A549 (cell line): ENCODE data around the gene DYNC1H1. TPM values are rescaled to one million over a fixed set of nuclear protein-coding genes. Genes with fewer than 3 reads are reported as not detected.
A peak's percentile ranks its signal among the peaks of the same experiment; 100 is the strongest.

ENCODE experiments used
- ATAC-seq, 2 experiments: fragments of 200-7000 bp in 1 of 2; fragments of >200 bp in 1 of 2; cut with Nextera tagmentation in 1 of 2; cut with Tn5 transposase in 1 of 2; 3 replicates each; pipeline versions ENCODE4 v1.8.0 to v1.9.1; 2018 to 2020; ENCODE audit warnings: mild to moderate bottlenecking in 1 of 2, moderate library complexity in 1 of 2
- CTCF ChIA-PET: fragments of 300-600 bp; sonication (Branson Sonifier 250); formaldehyde crosslinking; extraction: SDS; loops from one replicate; lab custom pipeline; 2021; ENCODE audit warnings: antibody characterized with exemption, inconsistent platforms; lab: Yijun Ruan, JAX
- POLR2A ChIA-PET: fragments of 350-600 bp; formaldehyde crosslinking; extraction: SDS; loops from one replicate; lab custom pipeline; 2021; ENCODE audit warnings: antibody characterized with exemption, inconsistent platforms; lab: Yijun Ruan, JAX
- DNase-seq, 2 experiments: peaks; one replicate each; pipeline versions ENCODE4 v3.0.0 to v3.0.0-alpha.2; 2011 to 2016; ENCODE audit warnings: low read depth in 1 of 2, low spot score in 1 of 2
- FAIRE-seq: peaks from 2 replicates; lab custom pipeline; 2011; peaks lifted over from hg19 to GRCh38; lab: Jason Lieb, UNC
- H3K27ac ChIP-seq, 2 experiments: fragments of >200 bp; sonication (Bioruptor Twin); formaldehyde crosslinking; 3 replicates each; pipeline ENCODE4 v1.5.1; 2016 to 2017
- H3K4me1 ChIP-seq: fragments of >200 bp; sonication (Bioruptor Twin); formaldehyde crosslinking; 3 replicates; pipeline ENCODE4 v1.6.1; 2016
- H3K4me2 ChIP-seq: fragments of >200 bp; sonication (Bioruptor Twin); formaldehyde crosslinking; 3 replicates; pipeline ENCODE4 v1.6.1; 2016
- H3K4me3 ChIP-seq: fragments of >200 bp; sonication (Bioruptor Twin); formaldehyde crosslinking; 3 replicates; pipeline ENCODE4 v1.5.1; 2016
- H3K9me3 ChIP-seq: fragments of >200 bp; sonication (Bioruptor Twin); formaldehyde crosslinking; 3 replicates; pipeline ENCODE4 v1.6.1; 2016
- ATOH8 ChIP-seq: fragments of 250-450 bp; sonication (Bioruptor Pico); IDR thresholded peaks from 2 replicates; pipeline ENCODE4 v1.5.0; 2020; ENCODE audit warnings: low read depth, mild to moderate bottlenecking, moderate library complexity
- BCL3 ChIP-seq: fragments of >200 bp; sonication (Bioruptor Twin); formaldehyde crosslinking; IDR thresholded peaks from 3 replicates; pipeline ENCODE4 v1.6.1; 2016
- CEBPB ChIP-seq, 2 experiments: fragments of >200 bp in 1 of 2; sonication (Bioruptor Twin) in 1 of 2; formaldehyde crosslinking in 1 of 2; IDR thresholded peaks; 2 replicates each; pipeline ENCODE4 v1.6.1; 2012 to 2016
- CHD4 ChIP-seq: fragments of 200-600 bp; sonication (generic); IDR thresholded peaks from 2 replicates; pipeline ENCODE4 v1.6.1; 2016; ENCODE audit warnings: antibody characterized with exemption, mild to moderate bottlenecking, borderline replicate concordance
- EHF ChIP-seq: fragments of 250-450 bp; sonication (Bioruptor Pico); IDR thresholded peaks from 2 replicates; pipeline ENCODE4 v1.5.0; 2020; ENCODE audit warnings: mild to moderate bottlenecking
- ELK1 ChIP-seq: fragments of 150-350 bp; IDR thresholded peaks from 2 replicates; pipeline ENCODE4 v1.6.1; 2014; ENCODE audit warnings: low read depth, mild to moderate bottlenecking, low read length
- FOSB ChIP-seq: fragments of 250-450 bp; sonication (Bioruptor Pico); IDR thresholded peaks from 2 replicates; pipeline ENCODE4 v1.5.0; 2020; ENCODE audit warnings: mild to moderate bottlenecking, moderate library complexity
- FOSL2 ChIP-seq, 2 experiments: fragments of 450-650 bp in 1 of 2; fragments of >200 bp in 1 of 2; sonication (Bioruptor Twin) in 1 of 2; formaldehyde crosslinking; IDR thresholded peaks; 2 replicates each; pipeline versions ENCODE4 v1.5.0 to v1.6.1; 2016 to 2020; ENCODE audit warnings: mild to moderate bottlenecking in 1 of 2, moderate library complexity in 1 of 2
- FOXS1 ChIP-seq: fragments of 250-450 bp; sonication (Bioruptor Pico); IDR thresholded peaks from 2 replicates; pipeline ENCODE4 v1.5.0; 2020; ENCODE audit warnings: mild to moderate bottlenecking, moderate library complexity
- HES2 ChIP-seq: fragments of >200 bp; sonication (Bioruptor Twin); formaldehyde crosslinking; IDR thresholded peaks from 2 replicates; pipeline ENCODE4 v1.6.1; 2016
- HEYL ChIP-seq: fragments of 250-450 bp; sonication (Bioruptor Pico); IDR thresholded peaks from 2 replicates; pipeline ENCODE4 v1.8.0; 2021; ENCODE audit warnings: mild to moderate bottlenecking, moderate library complexity
- JUN ChIP-seq, 2 experiments: fragments of >200 bp; sonication (Bioruptor Twin); formaldehyde crosslinking; IDR thresholded peaks; 2 replicates in 1 of 2; 3 replicates in 1 of 2; pipeline ENCODE4 v1.6.1; 2016 to 2017
- JUNB ChIP-seq: fragments of >200 bp; sonication (Bioruptor Twin); formaldehyde crosslinking; IDR thresholded peaks from 2 replicates; pipeline ENCODE4 v1.6.1; 2016
- KDM1A ChIP-seq: fragments of 200-600 bp; sonication (generic); IDR thresholded peaks from 2 replicates; pipeline ENCODE4 v1.6.1; 2016; ENCODE audit warnings: low read depth, mild to moderate bottlenecking
- MAFK ChIP-seq: fragments of 450-650 bp; IDR thresholded peaks from 2 replicates; pipeline ENCODE4 v1.6.1; 2014; ENCODE audit not compliant: partially characterized antibody
- MAX ChIP-seq: IDR thresholded peaks from 2 replicates; pipeline ENCODE4 v1.6.1; 2012
- MYC ChIP-seq: IDR thresholded peaks from 2 replicates; pipeline ENCODE4 v1.6.1; 2012; ENCODE audit warnings: mild to moderate bottlenecking, inconsistent platforms, low read length, improper control_type of control experiment, borderline replicate concordance
- POLR2A ChIP-seq: IDR thresholded peaks from 2 replicates; pipeline ENCODE4 v1.6.1; 2012; ENCODE audit warnings: mild to moderate bottlenecking, low read length
- POLR2AphosphoS2 ChIP-seq: conservative IDR thresholded peaks from 2 replicates; pipeline ENCODE4 v1.6.1; 2012; ENCODE audit warnings: low read length, improper control_type of control experiment, inconsistent platforms
- RARB ChIP-seq: fragments of 250-450 bp; sonication (Bioruptor Pico); IDR thresholded peaks from 2 replicates; pipeline ENCODE4 v1.8.0; 2021; ENCODE audit warnings: mild to moderate bottlenecking, moderate library complexity
- REST ChIP-seq: fragments of 200-600 bp; sonication (generic); IDR thresholded peaks from 2 replicates; pipeline ENCODE4 v1.6.1; 2016; ENCODE audit warnings: antibody characterized with exemption, mild to moderate bottlenecking, moderate library complexity
- RFX5 ChIP-seq: fragments of 450-650 bp; IDR thresholded peaks from 2 replicates; pipeline ENCODE4 v1.7.1; 2014; ENCODE audit warnings: antibody characterized with exemption, mild to moderate bottlenecking, moderate library complexity
- SMC3 ChIP-seq: fragments of >200 bp; sonication (Bioruptor Twin); formaldehyde crosslinking; IDR thresholded peaks from 3 replicates; pipeline ENCODE4 v1.6.1; 2018; ENCODE audit warnings: inconsistent platforms
- SREBF2 ChIP-seq: fragments of 450-650 bp; IDR thresholded peaks from 2 replicates; pipeline ENCODE4 v1.6.1; 2014; ENCODE audit warnings: mild to moderate bottlenecking, moderate library complexity
- TP53 ChIP-seq: fragments of 250-450 bp; sonication (Bioruptor Pico); IDR thresholded peaks from 2 replicates; pipeline ENCODE4 v1.5.0; 2021; ENCODE audit warnings: mild to moderate bottlenecking, moderate library complexity
- USF2 ChIP-seq: fragments of 450-650 bp; IDR thresholded peaks from 2 replicates; pipeline ENCODE4 v1.6.1; 2014; ENCODE audit warnings: antibody characterized with exemption
- ZC3H11A ChIP-seq: fragments of 450-650 bp; IDR thresholded peaks from 2 replicates; pipeline ENCODE4 v1.6.1; 2014; ENCODE audit warnings: antibody characterized with exemption, mild to moderate bottlenecking
- ZFP36 ChIP-seq: fragments of 450-650 bp; IDR thresholded peaks from 2 replicates; pipeline ENCODE4 v1.6.1; 2014; ENCODE audit warnings: borderline replicate concordance; ENCODE audit not compliant: partially characterized antibody
- WGBS: methylation state at CpG from one replicate; pipeline ENCODE4 v1.1.6; 2017; ENCODE audit errors: missing lambda C conversion rate; 5-methylcytosine and 5-hydroxymethylcytosine counted together
- polyA plus RNA-seq, 4 experiments: library from polyadenylated mRNA; depleted of rRNA in 3 of 4; stranded (reverse); fragments of >200 nt; fragmentation: RNase III in 1 of 4; extraction: RNeasy Plus Mini Kit Qiagen cat#74134 plus additional on column Dnase treatment in 1 of 4; gene quantifications; 2 replicates in 3 of 4; 3 replicates in 1 of 4; pipeline ENCODE4 v1.2.3, GENCODE V29; 2011 to 2017

Gene DYNC1H1
- polyA plus RNA-seq, 2 of the 4 experiments (the other 2 are of a cell fraction) = 177 to 187 TPM

- TF ChIP-seq USF2 (no peak), MAX (no peak), FOXS1 (no peak), MYC (no peak), POLR2A (no peak), KDM1A (no peak), POLR2AphosphoS2 (no peak), HEYL (CRISPR knock-in tag) (no peak), ATOH8 (no peak), FOSB (CRISPR knock-in tag) (no peak), CHD4 (no peak), MAFK (no peak), SMC3 (no peak)
- Histone ChIP-seq H3K9me3 (no peaks in the 10 kb centered on the region), H3K4me3 (no peak overlapping the region), H3K4me2 (no peak overlapping the region), H3K27ac (no peak overlapping the region; a peak in 1 of 6 replicates), H3K4me1 (peaks cover 8% of the 10 kb centered on the region; the same call in 1 of the 3 replicates)
- ChIA-PET CTCF (interaction anchor here (0.7 kb wide), 1 partner anchor 10 kb away, joined by 3 read pairs; no protein-coding TSS in a partner anchor), POLR2A (no interaction called here)
- no peak for DNase-seq
- ATAC-seq = peak; percentile 20 to 33; a peak in 2 of 6 replicates
- FAIRE-seq = no peak
- WGBS = 73% methylated on average over 3 of the region's 3 CpGs
Measured at GRCh38 chr14:102028733-102029132, 64.4 kb downstream of the DYNC1H1 start.

- DNase-seq = no peak
- ChIA-PET POLR2A (no interaction called here), CTCF (interaction anchor here (1.0 to 2.1 kb wide), 6 partner anchors 9 to 69 kb away, joined by 3 to 11 read pairs (median 5); no protein-coding TSS in a partner anchor)
- peak in 1 of 2 experiments; percentile 17; a peak in 1 of 6 replicates for ATAC-seq
- FAIRE-seq = no peak
- Histone ChIP-seq H3K4me2 (no peak overlapping the region), H3K4me1 (peaks cover 8% of the 10 kb centered on the region; the same call in 1 of the 3 replicates), H3K4me3 (no peak overlapping the region), H3K27ac (no peak overlapping the region), H3K9me3 (no peaks in the 10 kb centered on the region)
- TF ChIP-seq BCL3 = no peak
- TF ChIP-seq RFX5 = no peak
- no peak for TF ChIP-seq RARB (CRISPR knock-in tag)
- TF ChIP-seq ZC3H11A = no peak
- TF ChIP-seq TP53 (CRISPR knock-in tag) = no peak
- TF ChIP-seq SREBF2 = no peak
- no peak for TF ChIP-seq FOSL2 (IDR thresholded peaks at IDR 0.05)
- TF ChIP-seq FOSL2 (CRISPR knock-in tag; IDR thresholded peaks at IDR 0.05) = no peak
- no peak for TF ChIP-seq REST
- TF ChIP-seq JUN (IDR thresholded peaks at IDR 0.05) = no peak
- no peak for TF ChIP-seq EHF (CRISPR knock-in tag)
- TF ChIP-seq JUNB = no peak
- no peak for TF ChIP-seq CEBPB (IDR thresholded peaks at IDR 0.05)
- TF ChIP-seq HEYL (CRISPR knock-in tag) = no peak
- no peak for TF ChIP-seq HES2
- TF ChIP-seq ELK1 = no peak
- no peak for TF ChIP-seq ZFP36
- 66% methylated on average over 2 of the region's 2 CpGs for WGBS
Measured at GRCh38 chr14:102029956-102030355, 65.6 kb downstream of the DYNC1H1 start.
